Measurements from ENCODE around the gene GABBR2.

Gene GABBR2

GRCh38 chr9:98409719-98410118, 299.0 kb downstream of the GABBR2 start:
- DNase-seq (ENCODE audit: low read depth in 4 of 4, low spot score in 1 of 4), result no peak

GRCh38 chr9:98406469-98406868, 302.3 kb downstream of the GABBR2 start:
- no peak for DNase-seq (ENCODE audit: low read depth in 4 of 4, low spot score in 1 of 4)

- no peak for DNase-seq (ENCODE audit: low read depth in 4 of 4, low spot score in 1 of 4)
These were observed 304.5 kb downstream of the GABBR2 start for GRCh38 chr9:98404237-98404636.

- no peak for DNase-seq (ENCODE audit: low read depth in 4 of 4, low spot score in 1 of 4)
These were observed 305.0 kb downstream of the GABBR2 start for GRCh38 chr9:98403715-98404114.

- DNase-seq (ENCODE audit: low read depth in 4 of 4, low spot score in 1 of 4), result no peak
These were observed 306.5 kb downstream of the GABBR2 start for GRCh38 chr9:98402019-98402840.

- DNase-seq (ENCODE audit: low read depth in 4 of 4, low spot score in 1 of 4), result no peak
These were observed 307.4 kb downstream of the GABBR2 start for GRCh38 chr9:98401140-98402018.

- no peak for DNase-seq (ENCODE audit: low read depth in 4 of 4, low spot score in 1 of 4)
These were observed 308.6 kb downstream of the GABBR2 start for GRCh38 chr9:98399950-98400683.

- DNase-seq (ENCODE audit: low read depth in 4 of 4, low spot score in 1 of 4), result no peak
These were observed 312.1 kb downstream of the GABBR2 start for GRCh38 chr9:98396656-98397055.

GRCh38 chr9:98396236-98396635, 312.5 kb downstream of the GABBR2 start:
- DNase-seq (ENCODE audit: low read depth in 4 of 4, low spot score in 1 of 4), result no peak

GRCh38 chr9:98391867-98392266, 316.9 kb downstream of the GABBR2 start:
- DNase-seq (ENCODE audit: low read depth in 4 of 4, low spot score in 1 of 4), result no peak

GRCh38 chr9:98391406-98391805, 317.3 kb downstream of the GABBR2 start:
- no peak for DNase-seq (ENCODE audit: low read depth in 4 of 4, low spot score in 1 of 4)

- DNase-seq (ENCODE audit: low read depth in 4 of 4, low spot score in 1 of 4), result no peak
These were observed 323.0 kb downstream of the GABBR2 start for GRCh38 chr9:98385751-98386150.

- no peak for DNase-seq (ENCODE audit: low read depth in 4 of 4, low spot score in 1 of 4)
These were observed 325.0 kb downstream of the GABBR2 start for GRCh38 chr9:98383758-98384157.

GRCh38 chr9:98381311-98382103, 327.2 kb downstream of the GABBR2 start:
- no peak for DNase-seq (ENCODE audit: low read depth in 4 of 4, low spot score in 1 of 4)

GRCh38 chr9:98380065-98380681, 328.6 kb downstream of the GABBR2 start:
- no peak for DNase-seq (ENCODE audit: low read depth in 4 of 4, low spot score in 1 of 4)

- no peak for DNase-seq (ENCODE audit: low read depth in 4 of 4, low spot score in 1 of 4)
These were observed 329.2 kb downstream of the GABBR2 start for GRCh38 chr9:98379572-98379971.

- DNase-seq (ENCODE audit: low read depth in 4 of 4, low spot score in 1 of 4), result no peak
These were observed 329.9 kb downstream of the GABBR2 start for GRCh38 chr9:98378794-98379193.

GRCh38 chr9:98378206-98378780, 330.4 kb downstream of the GABBR2 start:
- no peak for DNase-seq (ENCODE audit: low read depth in 4 of 4, low spot score in 1 of 4)

GRCh38 chr9:98375138-98375726, 333.5 kb downstream of the GABBR2 start:
- no peak for DNase-seq (ENCODE audit: low read depth in 4 of 4, low spot score in 1 of 4)
